Measurements from ENCODE around the gene SNTB2. TPM values are rescaled to one million over a fixed set of nuclear protein-coding genes. Genes with fewer than 3 reads are reported as not detected.

Gene SNTB2
- total RNA-seq, 1 experiment from 2014 or later: 30.3 TPM

- H3K9me2 ChIP-seq (ENCODE audit: insufficient read depth): no peaks in the 10 kb centered on the region
- TF ChIP-seq CTCF (conservative IDR thresholded peaks at IDR 0.05) (no peak), EZH2 (IDR thresholded peaks at IDR 0.05; ENCODE audit: low read depth) (no peak)
- intact Hi-C loops (cut with micrococcal nuclease; ENCODE audit: unreplicated experiment): no loop called here
- POLR2A ChIA-PET (ENCODE audit: unreplicated experiment): interaction anchor here (0.5 kb wide), 1 partner anchor 1177 kb away, joined by 3 read pairs; no protein-coding TSS in a partner anchor
- peaks cover 70% of the 10 kb centered on the region for H4K20me1 ChIP-seq (ENCODE audit: insufficient read depth)
- H3K79me2 ChIP-seq (ENCODE audit: low read depth): peaks cover 66% of the 10 kb centered on the region
- H3K36me3 ChIP-seq (ENCODE audit: low read depth): peaks cover 22% of the 10 kb centered on the region
- no TSS peak for BruUV-seq (replicated peaks)
- no peak for DNase-seq
- H3K4me3 ChIP-seq: no peak overlapping the region
- no peak overlapping the region for H2AFZ ChIP-seq
- H3K9me3 ChIP-seq (ENCODE audit: insufficient read depth, low read depth): no peaks in the 10 kb centered on the region
- CTCF ChIA-PET: no interaction called here
- H3F3A ChIP-seq (ENCODE audit: insufficient read depth, low read depth): peaks cover 26% of the 10 kb centered on the region; the same call in 1 of the 2 replicates
- no peak overlapping the region for H3K4me2 ChIP-seq
- H3K27ac ChIP-seq: no peak overlapping the region
- no peaks in the 10 kb centered on the region for H3K27me3 ChIP-seq (ENCODE audit: insufficient read depth, low read depth)
- peaks cover 31% of the 10 kb centered on the region for H3K4me1 ChIP-seq (replicated peaks; ENCODE audit: insufficient read depth)
Observed at GRCh38 chr16:69324013-69324531, 137.1 kb downstream of the SNTB2 start.

- no peak for DNase-seq
- Histone ChIP-seq H3K4me3 (no peak overlapping the region), H3K27me3 (ENCODE audit: insufficient read depth, low read depth) (no peaks in the 10 kb centered on the region), H3K4me1 (replicated peaks; ENCODE audit: insufficient read depth) (peaks cover 34% of the 10 kb centered on the region), H3K9me2 (ENCODE audit: insufficient read depth) (no peaks in the 10 kb centered on the region), H3K27ac (no peak overlapping the region), H3K9me3 (ENCODE audit: insufficient read depth, low read depth) (no peaks in the 10 kb centered on the region), H3F3A (ENCODE audit: insufficient read depth, low read depth) (peaks cover 26% of the 10 kb centered on the region; the same call in 1 of the 2 replicates), H4K20me1 (ENCODE audit: insufficient read depth) (peaks cover 75% of the 10 kb centered on the region), H3K36me3 (ENCODE audit: low read depth) (peaks cover 22% of the 10 kb centered on the region), H3K4me2 (no peak overlapping the region), H3K79me2 (ENCODE audit: low read depth) (peaks cover 72% of the 10 kb centered on the region), H2AFZ (no peak overlapping the region)
- TF ChIP-seq EZH2 (IDR thresholded peaks at IDR 0.05; ENCODE audit: low read depth): no peak
- TF ChIP-seq CTCF (conservative IDR thresholded peaks at IDR 0.05): no peak
- intact Hi-C loops (cut with micrococcal nuclease; ENCODE audit: unreplicated experiment): no loop called here
- ChIA-PET CTCF (no interaction called here), POLR2A (ENCODE audit: unreplicated experiment) (interaction anchor here (0.7 kb wide), 2 partner anchors 260 to 1240 kb away, joined by 4 read pairs; partner anchors contain the start of gene NFATC3)
- BruUV-seq (replicated peaks): TSS peak; percentile 14
Observed at GRCh38 chr16:69324585-69325253, 137.8 kb downstream of the SNTB2 start.

GRCh38 chr16:69325784-69326171, 138.8 kb downstream of the SNTB2 start:
- H3K4me3 ChIP-seq: no peak overlapping the region
- ChIA-PET CTCF (no interaction called here), POLR2A (ENCODE audit: unreplicated experiment) (no interaction called here)
- no TSS peak for BruUV-seq (replicated peaks)
- no peaks in the 10 kb centered on the region for H3K9me3 ChIP-seq (ENCODE audit: insufficient read depth, low read depth)
- H3K4me1 ChIP-seq (replicated peaks; ENCODE audit: insufficient read depth): peaks cover 35% of the 10 kb centered on the region
- no peaks in the 10 kb centered on the region for H3K27me3 ChIP-seq (ENCODE audit: insufficient read depth, low read depth)
- H3F3A ChIP-seq (ENCODE audit: insufficient read depth, low read depth): peaks cover 28% of the 10 kb centered on the region; the same call in 1 of the 2 replicates
- H3K9me2 ChIP-seq (ENCODE audit: insufficient read depth): no peaks in the 10 kb centered on the region
- no peak overlapping the region for H2AFZ ChIP-seq
- DNase-seq: no peak
- H4K20me1 ChIP-seq (ENCODE audit: insufficient read depth): peaks cover 75% of the 10 kb centered on the region
- peak overlapping the region; percentile 98 for H3K4me2 ChIP-seq
- H3K79me2 ChIP-seq (ENCODE audit: low read depth): peaks cover 75% of the 10 kb centered on the region
- TF ChIP-seq EZH2 (IDR thresholded peaks at IDR 0.05; ENCODE audit: low read depth): no peak
- no peak for TF ChIP-seq CTCF (conservative IDR thresholded peaks at IDR 0.05)
- intact Hi-C loops (cut with micrococcal nuclease; ENCODE audit: unreplicated experiment): no loop called here
- no peak overlapping the region for H3K27ac ChIP-seq
- H3K36me3 ChIP-seq (ENCODE audit: low read depth): peaks cover 22% of the 10 kb centered on the region

Data from PC-9 (cell line).